SJCRH30 (cell line): Measurements from ENCODE around the gene SHB. TPM values are rescaled to one million over a fixed set of nuclear protein-coding genes. Genes with fewer than 3 reads are reported as not detected.
A peak's percentile ranks its signal among the peaks of the same experiment; 100 is the strongest.

Experiments used
- DNase-seq, 2 experiments: peaks; one replicate each; pipeline ENCODE4 v3.0.0-alpha.2; 2015 to 2020
- H3K27ac ChIP-seq: fragments of 250-450 bp; sonication (Bioruptor Pico); 2 replicates; pipeline ENCODE4 v1.5.1; 2020; ENCODE audit warnings: mild to moderate bottlenecking, moderate library complexity
- H3K27me3 ChIP-seq: fragments of 250-450 bp; sonication (Bioruptor Pico); 2 replicates; pipeline ENCODE4 v1.5.1; 2020; ENCODE audit warnings: mild to moderate bottlenecking, moderate library complexity
- H3K36me3 ChIP-seq: fragments of 250-450 bp; sonication (Bioruptor Pico); 2 replicates; pipeline ENCODE4 v1.5.1; 2020; ENCODE audit warnings: mild to moderate bottlenecking, moderate library complexity
- H3K4me1 ChIP-seq: fragments of 250-450 bp; sonication (Bioruptor Pico); 2 replicates; pipeline ENCODE4 v1.5.1; 2020; ENCODE audit warnings: mild to moderate bottlenecking, moderate library complexity
- H3K4me3 ChIP-seq: fragments of 250-450 bp; sonication (Bioruptor Pico); 2 replicates; pipeline ENCODE4 v1.5.1; 2020; ENCODE audit warnings: mild to moderate bottlenecking, moderate library complexity
- H3K9me3 ChIP-seq: fragments of 250-450 bp; sonication (Bioruptor Pico); replicated peaks from 2 replicates; pipeline ENCODE4 v1.5.1; 2020; ENCODE audit warnings: mild to moderate bottlenecking, moderate library complexity
- total RNA-seq: library from RNA; depleted of rRNA; stranded (reverse); fragments of >200 nt; shearing (Covaris generic); gene quantifications from 2 replicates; pipeline ENCODE4 v1.2.3, GENCODE V29; 2014

Gene SHB
- total RNA-seq, 1 experiment from 2014 or later, result 14.9 TPM

- peaks cover 66% of the 10 kb centered on the region for H3K4me1 ChIP-seq
Observed at GRCh38 chr9:37996819-37997217, 72.2 kb downstream of the SHB start.

GRCh38 chr9:37995961-37996818 lies 72.8 kb downstream of the SHB start:
- H3K27ac ChIP-seq, result peak overlapping the region; percentile 91
- H3K4me1 ChIP-seq, result peaks cover 66% of the 10 kb centered on the region

More at GRCh38 chr9:37996819-37997217, 72.2 kb downstream of the SHB start:
- Histone ChIP-seq H3K27me3 (no peaks in the 10 kb centered on the region), H3K9me3 (no peaks in the 10 kb centered on the region), H3K27ac (peak overlapping the region; percentile 56; the same call in 1 of the 2 replicates), H3K36me3 (no peaks in the 10 kb centered on the region), H3K4me3 (no peak overlapping the region)
- DNase-seq, result no peak

GRCh38 chr9:37995348-37995737 lies 73.7 kb downstream of the SHB start:
- peaks cover 66% of the 10 kb centered on the region for H3K4me1 ChIP-seq

More at GRCh38 chr9:37995961-37996818, 72.8 kb downstream of the SHB start:
- no peaks in the 10 kb centered on the region for H3K9me3 ChIP-seq
- H3K27me3 ChIP-seq, result no peaks in the 10 kb centered on the region
- peak in 1 of 2 experiments; percentile 45 for DNase-seq
- no peak overlapping the region for H3K4me3 ChIP-seq
- no peaks in the 10 kb centered on the region for H3K36me3 ChIP-seq

DNA sequence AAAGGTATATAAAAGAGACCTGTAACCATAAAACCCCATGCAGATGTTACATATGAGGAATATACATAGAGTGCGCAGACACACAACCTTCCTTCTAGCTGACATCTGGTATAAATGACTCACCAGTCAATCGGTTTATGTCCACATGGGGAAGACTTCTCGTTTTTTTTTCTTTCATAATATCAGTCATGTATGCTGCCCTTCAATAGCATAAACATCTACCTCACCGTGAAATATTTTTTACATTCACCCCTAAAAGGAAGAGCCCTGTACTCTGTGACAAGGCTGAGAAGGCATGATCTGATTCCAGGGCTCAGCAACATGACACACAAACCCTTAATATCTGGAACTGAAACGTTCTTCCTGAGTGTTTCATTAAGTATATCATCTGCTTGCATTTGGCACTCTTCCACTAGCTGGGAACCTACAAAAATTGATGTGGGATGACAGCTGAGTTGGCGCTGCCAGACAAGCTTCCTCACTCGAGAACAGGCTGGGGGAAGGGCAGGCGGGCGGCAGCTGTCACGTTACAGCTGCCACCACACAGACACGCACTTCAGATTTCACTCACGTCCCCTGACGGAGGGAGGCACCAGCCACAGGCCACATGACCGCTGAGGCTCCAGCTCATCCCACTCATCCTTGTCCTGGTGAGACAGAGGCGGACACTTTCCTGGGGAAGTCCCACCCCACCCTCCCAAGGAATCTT lies 74.2 kb downstream of the SHB start:
- H3K4me1 ChIP-seq, result peaks cover 64% of the 10 kb centered on the region
- no peaks in the 10 kb centered on the region for H3K36me3 ChIP-seq
- H3K4me3 ChIP-seq, result peak overlapping the region; percentile 20; the same call in 1 of the 2 replicates
- DNase-seq, result peak; percentile 98
- no peaks in the 10 kb centered on the region for H3K27me3 ChIP-seq
- H3K9me3 ChIP-seq, result no peaks in the 10 kb centered on the region
- H3K27ac ChIP-seq, result peak overlapping the region; percentile 91

More at GRCh38 chr9:37995348-37995737, 73.7 kb downstream of the SHB start:
- no peak overlapping the region for H3K4me3 ChIP-seq
- peak overlapping the region; percentile 91 for H3K27ac ChIP-seq
- DNase-seq, result no peak
- no peaks in the 10 kb centered on the region for H3K9me3 ChIP-seq
- no peaks in the 10 kb centered on the region for H3K27me3 ChIP-seq
- H3K36me3 ChIP-seq, result no peaks in the 10 kb centered on the region

DNA sequence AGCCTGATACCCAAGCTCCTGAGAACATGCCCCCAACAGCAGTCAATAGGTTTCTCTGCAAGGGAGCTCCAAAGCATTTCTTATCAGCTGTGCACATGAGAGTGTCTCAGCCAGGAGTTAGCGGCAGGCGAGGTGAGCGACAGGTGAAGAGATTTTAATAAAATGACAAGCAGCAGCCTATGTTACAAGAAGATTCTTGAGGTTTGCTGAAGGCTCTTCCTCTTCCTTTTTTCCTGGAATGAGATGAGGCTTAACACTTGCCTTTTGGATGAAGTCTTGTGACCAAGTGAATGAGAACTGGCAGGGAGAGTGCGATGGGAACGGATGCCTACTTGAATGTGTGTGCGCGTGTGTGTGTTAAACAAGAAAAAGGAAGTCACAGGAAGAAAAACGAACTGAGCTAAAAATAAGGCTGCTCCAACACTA lies 76.1 kb downstream of the SHB start:
- Histone ChIP-seq H3K27me3 (no peaks in the 10 kb centered on the region), H3K36me3 (no peaks in the 10 kb centered on the region), H3K27ac (no peak overlapping the region; the same call in 1 of the 2 replicates), H3K4me1 (peaks cover 56% of the 10 kb centered on the region), H3K4me3 (no peak overlapping the region), H3K9me3 (no peaks in the 10 kb centered on the region)
- DNase-seq, result no peak

- Histone ChIP-seq H3K4me1 (peaks cover 41% of the 10 kb centered on the region), H3K27ac (no peak overlapping the region), H3K9me3 (no peaks in the 10 kb centered on the region), H3K36me3 (no peaks in the 10 kb centered on the region), H3K27me3 (no peaks in the 10 kb centered on the region), H3K4me3 (no peak overlapping the region)
- DNase-seq, result no peak
Observed at GRCh38 chr9:37990404-37991015, 78.5 kb downstream of the SHB start.

- no peak for DNase-seq
- no peaks in the 10 kb centered on the region for H3K36me3 ChIP-seq
- no peaks in the 10 kb centered on the region for H3K9me3 ChIP-seq
- H3K4me1 ChIP-seq, result peaks cover 38% of the 10 kb centered on the region
- no peak overlapping the region for H3K27ac ChIP-seq
- no peaks in the 10 kb centered on the region for H3K27me3 ChIP-seq
- H3K4me3 ChIP-seq, result no peak overlapping the region
Observed at GRCh38 chr9:37989701-37990100, 79.3 kb downstream of the SHB start.

DNA sequence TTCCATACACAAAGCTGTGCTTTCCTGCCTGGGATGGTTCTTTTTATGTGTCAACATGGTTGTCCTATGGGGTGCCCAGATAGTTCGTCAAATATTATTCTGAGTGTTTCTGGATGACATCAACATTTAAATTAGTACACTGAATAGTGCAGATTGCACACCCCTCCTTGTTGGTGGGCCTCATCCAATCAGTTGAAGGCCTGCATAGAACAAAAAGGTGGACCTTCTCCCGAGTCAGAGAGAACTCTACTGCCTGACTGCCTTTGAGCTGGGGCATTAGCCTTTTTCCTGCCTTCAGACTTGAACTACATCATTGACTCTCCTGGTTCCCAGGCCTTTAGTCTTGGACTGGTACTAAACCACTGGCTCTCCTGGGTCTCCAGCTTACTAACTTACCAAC lies 80.4 kb downstream of the SHB start:
- no peaks in the 10 kb centered on the region for H3K27me3 ChIP-seq
- peak overlapping the region; percentile 27 for H3K27ac ChIP-seq
- DNase-seq, result no peak
- peaks cover 29% of the 10 kb centered on the region for H3K4me1 ChIP-seq
- no peak overlapping the region for H3K4me3 ChIP-seq
- no peaks in the 10 kb centered on the region for H3K9me3 ChIP-seq
- H3K36me3 ChIP-seq, result no peaks in the 10 kb centered on the region

GRCh38 chr9:37988041-37988440 lies 81.0 kb downstream of the SHB start:
- no peaks in the 10 kb centered on the region for H3K27me3 ChIP-seq
- peaks cover 23% of the 10 kb centered on the region for H3K4me1 ChIP-seq
- no peaks in the 10 kb centered on the region for H3K36me3 ChIP-seq
- no peak overlapping the region for H3K4me3 ChIP-seq
- no peaks in the 10 kb centered on the region for H3K9me3 ChIP-seq
- peak; percentile 78 to 79 for DNase-seq
- H3K27ac ChIP-seq, result peak overlapping the region; percentile 27

DNA sequence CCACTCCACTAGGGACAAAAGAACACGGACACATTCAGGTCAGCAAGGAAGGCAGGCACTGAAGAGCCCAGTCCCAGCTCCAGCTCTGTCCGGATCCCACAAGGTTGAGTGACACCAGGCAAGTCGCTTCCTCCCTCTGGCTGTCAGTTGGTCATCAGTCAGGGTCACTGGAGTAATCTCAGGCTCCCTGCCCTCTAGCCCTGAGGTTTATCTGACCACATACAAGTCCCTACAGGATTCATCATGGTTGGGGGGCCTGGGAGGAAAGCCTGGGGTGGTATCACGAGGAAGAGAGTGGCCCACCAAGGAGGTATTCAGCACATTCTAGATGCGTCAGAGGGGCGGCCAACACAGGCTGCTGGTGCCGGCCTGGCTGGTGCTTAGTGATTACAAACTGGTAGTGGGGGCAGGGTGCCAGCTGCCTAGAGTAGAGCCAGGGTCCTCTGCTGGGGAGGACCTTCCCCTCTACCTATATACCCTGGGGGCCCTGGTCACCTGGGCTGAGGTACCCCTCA lies 81.5 kb downstream of the SHB start:
- Histone ChIP-seq H3K4me3 (no peak overlapping the region), H3K27me3 (no peaks in the 10 kb centered on the region), H3K27ac (peak overlapping the region; percentile 27), H3K9me3 (no peaks in the 10 kb centered on the region), H3K4me1 (peaks cover 18% of the 10 kb centered on the region), H3K36me3 (no peaks in the 10 kb centered on the region)
- DNase-seq, result no peak

DNA sequence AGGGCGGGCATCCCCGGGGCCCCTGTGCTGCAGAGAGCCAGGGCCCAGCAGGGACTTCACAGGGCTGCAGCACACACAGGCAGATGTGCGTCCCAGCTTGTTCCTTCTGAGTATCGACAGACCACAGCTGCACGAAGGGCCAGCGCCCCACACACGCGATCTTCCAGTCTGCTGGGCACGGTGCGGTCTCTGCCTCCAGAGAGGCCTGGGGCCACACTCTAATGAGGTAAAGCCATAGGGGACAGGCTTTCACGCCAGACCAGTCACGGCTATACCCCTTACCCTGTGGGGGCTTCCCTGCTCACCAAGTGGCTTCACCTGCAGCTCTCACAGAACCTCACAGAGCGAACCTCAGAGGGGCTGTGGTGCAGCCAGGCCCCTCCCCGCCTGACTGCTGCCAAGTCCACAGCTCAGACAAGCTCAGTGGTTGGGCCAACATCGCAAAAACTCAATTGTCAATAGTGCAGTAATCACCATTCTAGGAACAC lies 82.2 kb downstream of the SHB start:
- DNase-seq, result no peak
- peaks cover 18% of the 10 kb centered on the region for H3K4me1 ChIP-seq
- H3K4me3 ChIP-seq, result no peak overlapping the region
- H3K27me3 ChIP-seq, result no peaks in the 10 kb centered on the region
- H3K9me3 ChIP-seq, result no peaks in the 10 kb centered on the region
- H3K36me3 ChIP-seq, result no peaks in the 10 kb centered on the region
- no peak overlapping the region for H3K27ac ChIP-seq

- Histone ChIP-seq H3K36me3 (no peaks in the 10 kb centered on the region), H3K9me3 (no peaks in the 10 kb centered on the region), H3K27me3 (no peaks in the 10 kb centered on the region), H3K27ac (no peak overlapping the region), H3K4me1 (peaks cover 18% of the 10 kb centered on the region), H3K4me3 (no peak overlapping the region)
- DNase-seq, result no peak
Observed at GRCh38 chr9:37986001-37986400, 83.0 kb downstream of the SHB start.

GRCh38 chr9:37984672-37985611 lies 84.1 kb downstream of the SHB start:
- H3K36me3 ChIP-seq, result no peaks in the 10 kb centered on the region
- H3K4me1 ChIP-seq, result peaks cover 18% of the 10 kb centered on the region
- H3K27me3 ChIP-seq, result no peaks in the 10 kb centered on the region
- H3K9me3 ChIP-seq, result no peaks in the 10 kb centered on the region
- no peak overlapping the region for H3K4me3 ChIP-seq
- DNase-seq, result no peak
- H3K27ac ChIP-seq, result no peak overlapping the region

DNA sequence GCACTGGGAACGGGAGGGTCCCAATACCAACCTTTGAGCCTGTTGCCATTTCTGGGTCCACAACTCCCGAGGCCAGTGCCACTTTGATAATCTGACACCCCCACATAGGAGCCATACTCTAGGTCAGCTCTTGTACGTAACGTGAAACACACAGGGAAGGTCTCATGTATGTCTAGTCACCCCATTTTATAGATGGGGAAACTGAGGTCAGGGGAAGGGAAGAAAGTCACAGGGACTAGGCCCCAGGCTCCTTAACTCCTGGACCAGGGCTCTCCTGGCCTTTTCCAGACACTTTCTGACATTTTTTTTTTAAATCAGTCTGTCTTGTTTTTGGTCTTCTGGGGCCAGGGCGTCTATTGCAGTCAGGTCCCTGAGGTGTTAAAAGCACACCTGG lies 84.8 kb downstream of the SHB start:
- H3K27me3 ChIP-seq, result no peaks in the 10 kb centered on the region
- H3K27ac ChIP-seq, result no peak overlapping the region
- H3K9me3 ChIP-seq, result no peaks in the 10 kb centered on the region
- H3K4me3 ChIP-seq, result no peak overlapping the region
- H3K4me1 ChIP-seq, result peaks cover 19% of the 10 kb centered on the region
- no peaks in the 10 kb centered on the region for H3K36me3 ChIP-seq
- DNase-seq, result no peak
